Uterus (tissue), 2 donors: Measurements from ENCODE around the gene SYTL4.

Experiments
- CTCF ChIP-seq, 4 experiments: fragments of 200-600 bp in 2 of 4; fragments of 450-650 bp in 2 of 4; sonication (generic) in 2 of 4; IDR thresholded peaks; one replicate each; pipeline ENCODE4 v1.5.1; 2016 to 2019; ENCODE audit warnings: antibody characterized with exemption in 4 of 4, mild to moderate bottlenecking in 2 of 4, moderate library complexity in 1 of 4
- POLR2A ChIP-seq, 2 donors: fragments of 450-650 bp; IDR thresholded peaks; one replicate each; pipeline ENCODE4 v1.6.1; 2016; ENCODE audit warnings: antibody characterized with exemption in 2 of 2, mild to moderate bottlenecking in 1 of 2, moderate library complexity in 1 of 2

- no peak for TF ChIP-seq CTCF (IDR thresholded peaks at IDR 0.05)
- TF ChIP-seq POLR2A (IDR thresholded peaks at IDR 0.05) = no peak
Observed at GRCh38 chrX:100625985-100626491, 105.9 kb downstream of the SYTL4 start.
